ENCODE results near the gene USP3. TPM values are rescaled to one million over a fixed set of nuclear protein-coding genes. Genes with fewer than 3 reads are reported as not detected.

Gene USP3
- total and polyA plus RNA-seq, 2 of the 13 experiments (the other 11 are each of a cell fraction or from before 2014, with no cell fraction given), result 14.3 to 61.2 TPM

- no peak for TF ChIP-seq NONO (IDR thresholded peaks at IDR 0.05)
- no peak for TF ChIP-seq NONO (CRISPR knock-in tag; conservative IDR thresholded peaks at IDR 0.05)
- peak; percentile 62 for TF ChIP-seq ARNT2 (CRISPR knock-in tag; IDR thresholded peaks at IDR 0.05; ENCODE audit: low read depth)
- no peak for TF ChIP-seq DR1 (CRISPR knock-in tag; IDR thresholded peaks at IDR 0.05)
- no peak for TF ChIP-seq SMARCC2 (IDR thresholded peaks at IDR 0.05)
- TF ChIP-seq ZMYM4 (CRISPR knock-in tag; IDR thresholded peaks at IDR 0.05), result peak; percentile 71
- TF ChIP-seq MAX (IDR thresholded peaks at IDR 0.05), result peak; percentile 95
- no peak for TF ChIP-seq ZNF891 (CRISPR knock-in tag; IDR thresholded peaks at IDR 0.05)
- no peak for TF ChIP-seq BRF2 (CRISPR knock-in tag; IDR thresholded peaks at IDR 0.05)
- 0 out of 2 replicates have a peak, but pooled peaks have one; percentile 40 for TF ChIP-seq NFKBIZ (CRISPR knock-in tag; IDR thresholded peaks at IDR 0.05)
- TF ChIP-seq ZNF276 (CRISPR knock-in tag; IDR thresholded peaks at IDR 0.05; ENCODE audit: low read depth), result no peak
- no peak for TF ChIP-seq ZNF543 (CRISPR knock-in tag; IDR thresholded peaks at IDR 0.05)
- no peak for TF ChIP-seq KLF13 (CRISPR knock-in tag; IDR thresholded peaks at IDR 0.05)
- peak in 1 of 2 experiments; percentile 68; a peak in 1 of 4 replicates for TF ChIP-seq ATF4 (CRISPR knock-in tag; IDR thresholded peaks at IDR 0.05)
- TF ChIP-seq ZFP1 (CRISPR knock-in tag; IDR thresholded peaks at IDR 0.05), result no peak
- TF ChIP-seq MEIS1 (CRISPR knock-in tag; IDR thresholded peaks at IDR 0.05; ENCODE audit: borderline replicate concordance), result no peak
- no peak for TF ChIP-seq NFATC3 (CRISPR knock-in tag; IDR thresholded peaks at IDR 0.05)
- no peak for TF ChIP-seq PBX2 (CRISPR knock-in tag; IDR thresholded peaks at IDR 0.05)
- peak; percentile 76; the same call in 1 of the 2 replicates for TF ChIP-seq ZBTB49 (CRISPR knock-in tag; IDR thresholded peaks at IDR 0.05; ENCODE audit: borderline replicate concordance)
- TF ChIP-seq ZUFSP (CRISPR knock-in tag; IDR thresholded peaks at IDR 0.05; ENCODE audit: borderline replicate concordance), result no peak
Observed at GRCh38 chr15:63466378-63467192, 37.8 kb upstream of the USP3 start (continued).

All from HepG2 (cell line).